Stimulated activated effector memory CD8-positive, alpha-beta T cell treated with anti-CD3 and anti-CD28 coated beads, Interleukin-12 subunit alpha, Interleukin-12 subunit beta, amount 100 ng/mL, for 72 hours (primary cell): ENCODE results near the gene RASA2.
"Not testable (repeated sequence)": the region's sequence is repeated elsewhere in the genome, so short reads cannot be mapped to it uniquely, and the experiment has no call there.

Experiments used
- ATAC-seq: fragments of 150-1000 bp; cut with Tn5 transposase; 2 replicates; pipeline ENCODE4 v1.10.0; 2021
- DNase-seq, 2 donors: peaks; one replicate each; pipeline ENCODE4 v3.0.0; 2021 to 2022; ENCODE audit warnings: low spot score in 2 of 2
- H3K27ac Mint-ChIP-seq: one replicate; pipeline ENCODE4 v1.8.0; 2022; ENCODE audit warnings: mild to moderate bottlenecking, mixed read lengths
- H3K36me3 Mint-ChIP-seq: one replicate; pipeline ENCODE4 v1.8.0; 2022; ENCODE audit warnings: mild to moderate bottlenecking, mixed read lengths
- H3K4me1 Mint-ChIP-seq: one replicate; pipeline ENCODE4 v1.8.0; 2022; ENCODE audit warnings: mixed read lengths
- H3K4me3 Mint-ChIP-seq: one replicate; pipeline ENCODE4 v1.8.0; 2022; ENCODE audit warnings: mild to moderate bottlenecking, mixed read lengths
- H3K9me3 Mint-ChIP-seq: one replicate; pipeline ENCODE4 v1.8.0; 2022; ENCODE audit warnings: mixed read lengths

The RASA2 gene

GRCh38 chr3:141529717-141530414, 43.0 kb downstream of the RASA2 start:
- peaks cover 32% of the 10 kb centered on the region for H3K4me1 Mint-ChIP-seq
- peaks cover 71% of the 10 kb centered on the region for H3K36me3 Mint-ChIP-seq
- H3K27ac Mint-ChIP-seq: peak overlapping the region; percentile 39
- H3K4me3 Mint-ChIP-seq: peak overlapping the region; percentile 14
- ATAC-seq (peak; percentile 80), DNase-seq (no peak)
- H3K9me3 Mint-ChIP-seq: no peaks in the 10 kb centered on the region

DNA sequence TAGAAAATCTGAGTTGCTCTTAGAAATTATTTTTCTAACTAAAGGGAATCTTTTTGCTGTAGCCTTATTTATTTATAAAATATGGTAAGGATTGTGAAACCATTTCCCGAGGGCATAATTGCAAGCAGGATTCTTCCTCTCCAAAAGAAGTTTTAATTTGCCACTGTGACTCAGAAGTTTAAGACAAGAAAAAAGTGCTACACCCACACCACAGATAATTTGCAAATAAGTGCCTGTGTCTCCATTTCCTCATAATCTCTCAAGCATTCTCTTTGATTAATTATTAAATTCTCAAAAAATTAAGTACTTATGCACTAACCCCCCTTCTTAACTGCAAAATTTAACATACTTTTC, 43.6 kb downstream of the RASA2 start:
- Mint-ChIP-seq H3K27ac (peak overlapping the region; percentile 39), H3K36me3 (peaks cover 73% of the 10 kb centered on the region), H3K4me3 (peak overlapping the region; percentile 14), H3K9me3 (peaks cover 1% of the 10 kb centered on the region), H3K4me1 (peaks cover 32% of the 10 kb centered on the region)
- ATAC-seq (no peak), DNase-seq (no peak)

GRCh38 chr3:141532609-141533008, 45.8 kb downstream of the RASA2 start:
- Mint-ChIP-seq H3K4me3 (no peak overlapping the region), H3K4me1 (peaks cover 21% of the 10 kb centered on the region), H3K36me3 (peaks cover 76% of the 10 kb centered on the region), H3K27ac (no peak overlapping the region), H3K9me3 (peaks cover 3% of the 10 kb centered on the region)
- no peak for ATAC-seq
- DNase-seq: no peak

GRCh38 chr3:141536017-141536416, 49.2 kb downstream of the RASA2 start:
- not testable (repeated sequence) for H3K27ac Mint-ChIP-seq, DNase-seq, H3K9me3 Mint-ChIP-seq, ATAC-seq, H3K4me3 Mint-ChIP-seq
- Mint-ChIP-seq H3K36me3 (peaks cover 76% of the 10 kb centered on the region), H3K4me1 (peaks cover 21% of the 10 kb centered on the region)

DNA sequence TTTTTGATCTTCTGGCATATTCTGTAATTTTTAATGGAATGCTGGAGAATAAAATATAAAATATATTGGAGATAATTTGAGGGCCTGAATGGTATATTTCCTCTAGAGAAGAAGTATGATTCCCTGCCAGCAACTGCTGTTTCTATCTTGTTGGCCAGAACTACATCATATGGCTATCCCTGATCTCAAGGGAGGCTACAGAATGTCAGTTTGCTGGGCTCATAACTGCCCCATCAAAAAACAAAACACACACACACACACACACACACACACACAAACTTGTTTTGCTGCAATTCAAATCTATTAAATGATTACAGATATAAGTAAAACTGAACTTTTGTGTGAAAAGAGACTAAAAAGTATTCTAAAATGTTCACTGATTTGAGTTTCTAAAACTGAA, 51.0 kb downstream of the RASA2 start:
- Mint-ChIP-seq H3K9me3 (peaks cover 3% of the 10 kb centered on the region), H3K36me3 (peaks cover 80% of the 10 kb centered on the region), H3K27ac (peak overlapping the region; percentile 19), H3K4me1 (peaks cover 27% of the 10 kb centered on the region), H3K4me3 (no peak overlapping the region)
- ATAC-seq: no peak
- no peak for DNase-seq

DNA sequence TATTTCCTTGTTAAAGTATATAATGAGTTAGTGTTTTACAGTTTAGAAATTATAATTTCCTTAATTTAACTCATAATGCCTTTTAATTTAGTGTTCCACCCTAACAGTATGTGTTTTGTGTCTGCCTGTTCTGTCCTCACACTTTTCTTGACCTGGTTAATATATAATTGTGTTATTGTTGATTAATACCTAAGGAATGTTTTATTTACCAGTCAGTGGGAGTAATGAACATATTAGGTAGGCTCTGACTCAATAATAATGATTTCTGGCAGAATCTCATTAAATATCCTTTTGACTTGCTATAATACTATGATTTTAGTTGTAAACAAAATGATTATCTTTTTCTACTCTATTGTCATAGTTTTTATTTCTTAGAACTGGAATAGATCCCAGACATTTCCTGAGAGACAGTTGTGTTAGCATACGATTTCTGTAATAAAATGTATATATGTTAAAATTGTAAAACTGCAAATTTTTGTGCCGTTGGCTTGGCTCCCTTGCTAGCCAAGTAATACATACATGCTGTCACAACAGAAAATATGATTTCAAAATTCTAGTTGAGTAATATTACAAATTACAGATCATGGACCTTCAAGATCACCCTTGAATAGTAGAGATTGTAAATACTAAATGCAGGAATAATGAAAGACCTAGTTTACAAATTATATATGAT, 51.9 kb downstream of the RASA2 start:
- Mint-ChIP-seq H3K4me3 (no peak overlapping the region), H3K27ac (peak overlapping the region; percentile 26), H3K4me1 (peaks cover 29% of the 10 kb centered on the region), H3K36me3 (peaks cover 81% of the 10 kb centered on the region), H3K9me3 (peaks cover 10% of the 10 kb centered on the region)
- ATAC-seq (no peak), DNase-seq (no peak)

DNA sequence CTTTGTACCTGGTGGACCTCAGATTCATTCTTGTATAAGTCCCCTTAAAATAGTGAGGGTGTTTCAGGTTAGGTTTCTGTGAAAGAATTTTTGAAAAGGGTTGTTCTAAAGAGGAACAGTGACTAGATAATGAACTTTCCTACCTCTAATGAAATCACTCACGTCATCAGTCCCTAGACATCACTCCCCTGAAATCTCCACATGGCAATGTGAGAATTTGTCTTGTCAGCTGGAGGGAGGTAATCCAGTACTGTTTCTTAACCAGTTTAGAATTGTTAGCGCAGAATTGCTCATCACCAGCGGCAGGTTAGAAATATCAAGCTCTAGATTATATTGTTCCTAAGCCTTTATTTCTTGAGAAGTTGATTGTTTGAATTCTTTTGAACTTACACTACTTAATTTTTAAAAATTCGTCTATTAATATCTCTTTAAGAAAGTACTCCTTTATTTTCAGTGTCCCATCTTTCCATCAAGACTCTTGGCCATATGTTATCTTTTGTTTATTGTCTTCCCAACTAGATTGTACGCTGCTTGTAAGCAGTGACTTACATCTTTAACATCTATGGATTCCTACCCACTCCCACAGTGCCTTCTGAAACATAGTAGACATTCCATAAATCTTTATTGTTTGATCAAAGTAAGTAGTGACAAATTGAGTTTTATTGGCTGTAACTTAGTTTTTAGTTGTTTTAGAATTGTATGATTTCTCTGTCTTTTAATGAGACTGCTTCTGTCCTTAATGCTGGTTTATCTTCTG, 52.8 kb downstream of the RASA2 start:
- Mint-ChIP-seq H3K9me3 (peaks cover 15% of the 10 kb centered on the region), H3K36me3 (peaks cover 83% of the 10 kb centered on the region), H3K27ac (peak overlapping the region; percentile 26), H3K4me1 (peaks cover 36% of the 10 kb centered on the region), H3K4me3 (no peak overlapping the region)
- DNase-seq (no peak), ATAC-seq (no peak)

GRCh38 chr3:141540531-141540930, 53.7 kb downstream of the RASA2 start:
- DNase-seq (no peak), ATAC-seq (no peak)
- Mint-ChIP-seq H3K9me3 (peaks cover 12% of the 10 kb centered on the region), H3K4me1 (peaks cover 43% of the 10 kb centered on the region), H3K36me3 (peaks cover 83% of the 10 kb centered on the region), H3K27ac (peak overlapping the region; percentile 4), H3K4me3 (no peak overlapping the region)

DNA sequence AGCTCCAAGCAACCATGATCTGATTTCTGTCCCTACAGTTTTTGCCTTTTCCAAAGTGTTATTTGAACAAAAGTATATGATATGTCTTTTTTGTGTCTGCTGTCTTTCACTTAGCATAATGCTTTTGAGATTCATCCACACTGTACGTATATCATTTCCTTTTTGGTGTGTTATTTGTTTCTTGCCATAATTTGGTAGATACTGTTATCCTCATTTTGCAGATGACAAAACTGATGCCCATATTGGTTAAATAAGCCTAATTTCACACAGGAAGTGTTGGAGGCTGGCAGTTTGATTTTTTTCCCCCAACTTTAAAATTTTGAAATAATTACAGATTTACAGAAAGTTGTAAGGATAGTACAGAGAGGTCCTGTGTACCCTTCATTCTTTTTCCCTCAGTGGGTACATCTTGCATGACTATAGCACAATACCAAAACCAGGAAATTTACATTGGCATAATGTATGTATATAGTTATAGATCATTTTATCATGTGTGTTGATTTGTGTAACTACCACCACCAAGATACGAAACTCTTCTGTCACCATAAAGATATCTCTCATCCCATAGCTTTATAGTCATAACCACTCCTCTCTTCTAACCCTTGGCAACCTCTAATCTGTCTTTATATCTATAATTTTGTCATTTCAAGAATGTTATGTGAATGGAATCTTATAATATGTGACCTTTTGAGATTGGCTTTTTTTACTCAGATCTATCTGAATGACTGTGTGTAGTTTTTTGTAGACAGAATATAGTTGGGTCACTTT, 55.6 kb downstream of the RASA2 start:
- Mint-ChIP-seq H3K4me1 (peaks cover 60% of the 10 kb centered on the region), H3K36me3 (peaks cover 81% of the 10 kb centered on the region)

GRCh38 chr3:141542989-141543388, 56.2 kb downstream of the RASA2 start:
- Mint-ChIP-seq H3K27ac (peak overlapping the region; percentile 63), H3K4me3 (peak overlapping the region; percentile 18), H3K36me3 (peaks cover 81% of the 10 kb centered on the region), H3K4me1 (peaks cover 66% of the 10 kb centered on the region), H3K9me3 (peaks cover 12% of the 10 kb centered on the region)
- ATAC-seq: no peak
- DNase-seq: no peak

More for the DNA sequence above, 55.6 kb downstream of the RASA2 start:
- peak overlapping the region; percentile 48 for H3K4me3 Mint-ChIP-seq
- H3K9me3 Mint-ChIP-seq: peaks cover 12% of the 10 kb centered on the region
- ATAC-seq (peak; percentile 98), DNase-seq (no peak)
- H3K27ac Mint-ChIP-seq: peak overlapping the region; percentile 63

- ATAC-seq (no peak), DNase-seq (no peak)
- Mint-ChIP-seq H3K36me3 (peaks cover 91% of the 10 kb centered on the region), H3K9me3 (peaks cover 12% of the 10 kb centered on the region), H3K4me3 (peak overlapping the region; percentile 29), H3K4me1 (peaks cover 74% of the 10 kb centered on the region), H3K27ac (peak overlapping the region; percentile 63)
Measured at GRCh38 chr3:141544697-141545096, 57.9 kb downstream of the RASA2 start.

DNA sequence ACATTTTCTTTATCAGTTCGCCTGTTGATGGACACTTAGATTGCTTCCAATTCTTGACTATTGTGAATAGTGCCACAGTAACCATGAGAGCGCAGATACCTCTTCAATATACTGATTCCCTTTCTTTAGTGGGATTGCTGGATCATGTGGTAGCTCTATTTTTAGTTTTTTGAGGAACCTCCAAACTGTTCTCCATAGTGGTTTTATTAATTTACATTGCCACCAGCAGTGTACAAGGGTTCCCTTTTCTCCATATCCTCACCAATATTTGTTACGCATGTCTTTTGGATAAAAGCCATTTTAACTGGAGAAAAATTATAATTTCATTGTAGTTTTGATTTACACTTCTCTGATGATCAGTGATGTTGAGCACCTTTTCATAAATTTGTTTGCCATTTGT, 59.3 kb downstream of the RASA2 start:
- no peak overlapping the region for H3K4me3 Mint-ChIP-seq
- H3K27ac Mint-ChIP-seq: peak overlapping the region; percentile 41
- peaks cover 76% of the 10 kb centered on the region for H3K4me1 Mint-ChIP-seq
- ATAC-seq (no peak), DNase-seq (no peak)
- H3K36me3 Mint-ChIP-seq: peaks cover 91% of the 10 kb centered on the region
- peaks cover 14% of the 10 kb centered on the region for H3K9me3 Mint-ChIP-seq

- peaks cover 14% of the 10 kb centered on the region for H3K9me3 Mint-ChIP-seq
- DNase-seq (no peak), ATAC-seq (no peak)
- peak overlapping the region; percentile 41 for H3K27ac Mint-ChIP-seq
- no peak overlapping the region for H3K4me3 Mint-ChIP-seq
- H3K4me1 Mint-ChIP-seq: peaks cover 80% of the 10 kb centered on the region
- H3K36me3 Mint-ChIP-seq: peaks cover 93% of the 10 kb centered on the region
Measured at GRCh38 chr3:141546586-141546985, 59.8 kb downstream of the RASA2 start.

DNA sequence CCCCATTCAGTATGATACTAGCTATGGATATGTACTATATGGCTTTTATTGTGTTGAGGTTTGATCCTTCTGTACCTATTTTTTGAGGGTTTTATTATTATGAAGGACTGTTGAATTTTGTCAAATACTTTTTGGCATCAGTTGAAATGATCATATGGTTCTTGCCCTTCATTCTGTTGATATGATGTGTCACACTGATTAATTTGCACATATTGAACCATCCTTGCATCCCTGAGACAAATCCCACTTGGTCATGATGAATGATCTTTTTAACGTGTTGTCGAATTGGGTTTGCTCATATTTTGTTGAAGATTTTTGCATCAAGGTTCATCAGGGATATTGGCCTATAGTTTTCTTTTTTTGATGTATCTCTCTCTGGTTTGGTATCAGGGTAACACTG, 61.0 kb downstream of the RASA2 start:
- Mint-ChIP-seq H3K36me3 (peaks cover 89% of the 10 kb centered on the region), H3K27ac (no peak overlapping the region)

More for the DNA sequence above, 61.0 kb downstream of the RASA2 start:
- ATAC-seq (no peak), DNase-seq (no peak)
- H3K4me3 Mint-ChIP-seq: no peak overlapping the region
- peaks cover 14% of the 10 kb centered on the region for H3K9me3 Mint-ChIP-seq
- peaks cover 82% of the 10 kb centered on the region for H3K4me1 Mint-ChIP-seq
